Rectal smooth muscle tissue (tissue), 1 donor: ENCODE results near the gene HAND2.
A peak's percentile ranks its signal among the peaks of the same experiment; 100 is the strongest.

Source experiments
- H3K27ac ChIP-seq: one replicate; pipeline ENCODE4 v1.7.0; 2013; ENCODE audit warnings: low read depth, low read length, inconsistent platforms
- H3K27me3 ChIP-seq: one replicate; pipeline ENCODE4 v1.7.0; 2013; ENCODE audit warnings: low read length; ENCODE audit not compliant: control insufficient read depth, insufficient read depth
- H3K36me3 ChIP-seq: one replicate; pipeline ENCODE4 v1.7.0; 2013; ENCODE audit warnings: low read length; ENCODE audit not compliant: control insufficient read depth, insufficient read depth
- H3K4me1 ChIP-seq: one replicate; pipeline ENCODE4 v1.7.0; 2013; ENCODE audit warnings: low read length; ENCODE audit not compliant: control insufficient read depth, insufficient read depth
- H3K4me3 ChIP-seq: one replicate; pipeline ENCODE4 v1.7.0; 2013; ENCODE audit warnings: low read length
- H3K9ac ChIP-seq: one replicate; pipeline ENCODE4 v1.7.0; 2013; ENCODE audit warnings: low read length

Gene HAND2

DNA sequence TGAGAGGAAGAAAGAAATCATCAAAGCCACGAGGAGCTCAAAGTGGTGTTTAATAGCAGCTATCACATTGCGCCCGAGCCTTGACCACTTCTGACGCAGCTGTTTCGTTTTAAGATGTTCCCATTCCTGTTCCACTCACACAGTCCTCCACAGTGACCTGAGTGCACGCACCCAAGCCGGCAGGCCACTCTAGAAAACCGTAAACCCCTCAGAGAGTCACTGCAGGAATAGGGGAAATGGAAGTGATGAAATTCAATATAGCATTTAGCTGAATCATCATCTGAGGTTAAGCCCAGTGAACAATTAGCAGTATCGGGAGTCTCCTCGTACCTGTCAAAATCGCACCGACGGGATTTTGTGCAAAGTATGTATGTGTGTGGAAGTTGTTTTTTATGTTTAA is 17.9 kb upstream of the HAND2 start:
- Histone ChIP-seq H3K9ac (no peak overlapping the region), H3K4me3 (no peak overlapping the region), H3K36me3 (no peaks in the 10 kb centered on the region), H3K27me3 (no peaks in the 10 kb centered on the region), H3K27ac (no peak overlapping the region), H3K4me1 (peaks cover 4% of the 10 kb centered on the region)

DNA sequence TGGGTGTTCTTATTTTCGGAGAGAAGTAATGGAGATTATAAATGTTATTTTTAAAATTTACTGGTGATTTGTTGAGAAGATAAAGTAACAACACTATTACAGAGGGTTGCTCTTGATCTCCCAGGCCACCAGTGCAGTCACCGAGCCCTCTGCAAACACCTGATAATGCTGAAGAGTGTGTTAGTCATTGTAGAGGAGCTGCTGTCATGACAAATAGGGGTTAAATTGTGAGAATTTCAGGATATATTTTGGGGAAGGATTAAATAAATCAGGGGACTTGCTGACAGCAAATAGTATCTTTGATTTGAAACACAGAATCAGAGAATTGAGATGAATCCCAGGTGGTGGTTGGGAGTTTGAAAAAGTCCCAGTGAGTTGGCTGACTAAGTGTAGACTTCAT is 16.7 kb upstream of the HAND2 start:
- Histone ChIP-seq H3K36me3 (no peaks in the 10 kb centered on the region), H3K27me3 (no peaks in the 10 kb centered on the region), H3K27ac (no peak overlapping the region), H3K9ac (no peak overlapping the region), H3K4me1 (peaks cover 4% of the 10 kb centered on the region), H3K4me3 (no peak overlapping the region)

DNA sequence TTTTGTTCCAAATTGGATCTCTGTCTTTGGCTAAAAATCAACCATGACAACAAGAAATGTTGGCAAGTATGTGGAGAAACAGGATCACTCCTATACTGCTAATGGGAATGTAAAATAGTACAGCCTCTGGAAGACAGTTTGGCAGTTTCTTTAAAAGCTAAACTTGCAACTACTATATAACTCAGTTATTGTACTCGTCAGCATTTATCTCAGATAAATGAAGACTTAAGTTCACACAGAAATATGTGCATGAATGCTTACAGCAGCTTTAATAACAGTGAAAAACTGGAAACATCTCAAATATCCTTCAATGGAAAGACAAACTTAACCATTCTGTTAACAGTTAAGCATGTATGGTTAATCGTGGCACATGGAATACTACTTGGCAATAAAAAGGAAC is 15.4 kb upstream of the HAND2 start:
- H3K36me3 ChIP-seq: no peaks in the 10 kb centered on the region
- no peak overlapping the region for H3K27ac ChIP-seq
- peaks cover 8% of the 10 kb centered on the region for H3K4me1 ChIP-seq
- no peak overlapping the region for H3K4me3 ChIP-seq
- no peak overlapping the region for H3K9ac ChIP-seq
- no peaks in the 10 kb centered on the region for H3K27me3 ChIP-seq

DNA sequence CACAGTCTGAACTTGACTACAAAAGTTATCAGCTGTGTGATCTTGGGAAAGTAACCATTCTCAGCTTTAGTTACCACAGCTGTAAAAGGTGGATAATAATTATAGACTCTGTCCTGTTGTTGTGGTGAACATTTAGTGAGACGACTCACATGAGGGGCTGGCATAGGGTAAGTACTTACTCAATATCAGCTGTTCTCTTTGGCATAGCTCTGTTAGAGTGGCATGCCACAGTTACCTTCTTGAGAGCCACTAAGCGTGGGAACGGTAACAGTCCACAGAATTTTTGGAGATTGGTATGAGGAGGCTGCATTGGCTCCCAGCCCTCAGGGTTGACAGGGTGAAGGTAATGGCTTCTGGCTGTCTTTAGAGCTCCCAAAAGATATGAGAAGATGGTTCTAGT is 13.2 kb upstream of the HAND2 start:
- Histone ChIP-seq H3K9ac (no peak overlapping the region), H3K27ac (no peak overlapping the region), H3K4me3 (no peak overlapping the region), H3K27me3 (peaks cover 5% of the 10 kb centered on the region), H3K36me3 (no peaks in the 10 kb centered on the region), H3K4me1 (peaks cover 20% of the 10 kb centered on the region)

DNA sequence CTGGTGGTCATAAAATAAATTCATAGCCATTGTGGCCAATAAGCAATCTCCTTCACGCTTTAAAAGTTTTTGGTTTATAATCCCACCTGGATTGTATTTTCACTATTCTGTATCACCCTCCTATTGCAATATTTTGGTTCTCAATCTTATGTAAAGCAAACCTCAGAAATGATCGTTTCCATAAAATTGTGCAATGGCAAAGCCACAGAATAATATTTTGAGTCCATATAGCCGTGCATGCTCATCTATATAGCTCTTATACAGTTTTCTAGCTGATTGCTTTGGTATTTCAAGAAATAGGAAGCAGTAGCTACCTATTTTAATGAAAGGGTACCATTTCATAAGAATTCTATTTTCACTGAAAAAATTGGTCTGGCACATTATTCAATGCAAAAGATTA is 10.0 kb upstream of the HAND2 start:
- H3K4me1 ChIP-seq: peaks cover 49% of the 10 kb centered on the region
- no peak overlapping the region for H3K4me3 ChIP-seq
- peak overlapping the region; percentile 98 for H3K27ac ChIP-seq
- H3K36me3 ChIP-seq: no peaks in the 10 kb centered on the region
- peaks cover 13% of the 10 kb centered on the region for H3K27me3 ChIP-seq
- H3K9ac ChIP-seq: no peak overlapping the region

DNA sequence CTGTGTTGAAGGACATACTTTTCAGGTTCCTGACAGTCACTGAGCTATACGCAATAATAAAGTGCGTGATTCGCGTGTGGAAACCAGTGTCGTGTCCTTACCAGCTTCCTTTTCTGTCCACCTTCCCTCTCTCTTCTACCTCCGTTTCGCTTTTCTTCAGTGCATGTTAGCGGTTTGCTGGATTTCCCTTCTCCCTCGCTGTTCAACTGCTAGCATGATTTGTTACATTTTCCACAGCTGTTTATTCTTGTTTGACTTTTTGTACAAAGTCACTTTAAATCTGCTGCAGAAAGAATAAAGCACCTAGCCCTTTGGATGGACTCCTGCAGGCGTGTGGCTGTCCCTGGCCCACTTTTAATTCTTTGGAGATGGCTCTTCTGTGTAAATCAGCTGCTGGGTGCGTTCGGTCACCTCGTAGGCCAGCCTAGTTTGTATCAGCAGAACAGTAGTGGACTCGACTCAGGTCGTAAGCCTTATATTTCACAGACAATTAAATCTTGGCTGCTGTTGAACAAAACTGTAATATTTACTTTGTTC is 8.9 kb upstream of the HAND2 start:
- Histone ChIP-seq H3K27me3 (peaks cover 13% of the 10 kb centered on the region), H3K27ac (peak overlapping the region; percentile 98), H3K36me3 (no peaks in the 10 kb centered on the region), H3K9ac (no peak overlapping the region), H3K4me1 (peaks cover 52% of the 10 kb centered on the region), H3K4me3 (peak overlapping the region; percentile 63)

DNA sequence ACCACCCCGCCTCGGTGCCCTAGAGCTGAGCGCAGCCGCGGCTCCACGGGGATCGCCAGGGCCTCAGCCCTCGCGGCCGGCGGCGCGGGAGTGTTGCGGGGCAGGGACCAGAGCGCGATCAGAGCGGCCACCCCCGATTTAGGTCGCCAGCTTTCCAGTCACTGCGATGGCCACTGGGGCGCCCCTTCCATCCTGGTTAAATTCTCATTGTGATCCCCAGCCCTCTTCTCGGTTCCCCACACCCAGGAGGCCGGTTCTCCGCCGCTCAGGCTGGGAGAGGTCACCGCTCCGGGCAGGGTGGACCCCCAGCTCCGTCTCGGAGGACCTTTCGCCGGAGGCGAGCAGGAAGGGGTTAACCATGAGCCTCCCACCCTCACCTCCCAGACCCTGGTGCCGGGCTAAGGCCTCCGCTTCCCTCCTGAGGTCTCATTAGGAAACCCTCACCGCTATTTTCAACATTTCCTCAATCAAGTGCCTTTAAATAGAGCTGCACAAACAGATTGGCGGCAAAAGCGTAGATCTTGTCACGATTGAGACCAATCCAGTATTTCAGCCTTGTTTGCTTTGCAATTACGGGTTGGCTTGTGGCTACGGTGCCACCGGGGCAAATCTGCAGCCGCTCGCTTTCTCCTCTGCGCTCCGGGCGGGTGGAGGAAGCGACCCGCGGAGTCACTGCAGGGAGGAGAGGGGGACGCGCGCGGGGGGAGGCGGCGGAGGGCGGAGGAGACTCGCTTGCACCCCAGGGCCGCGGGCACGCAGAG is 8.3 kb upstream of the HAND2 start:
- H3K4me1 ChIP-seq: peaks cover 49% of the 10 kb centered on the region
- H3K4me3 ChIP-seq: peak overlapping the region; percentile 63
- peaks cover 13% of the 10 kb centered on the region for H3K27me3 ChIP-seq
- H3K9ac ChIP-seq: no peak overlapping the region
- H3K27ac ChIP-seq: peak overlapping the region; percentile 98
- H3K36me3 ChIP-seq: no peaks in the 10 kb centered on the region

DNA sequence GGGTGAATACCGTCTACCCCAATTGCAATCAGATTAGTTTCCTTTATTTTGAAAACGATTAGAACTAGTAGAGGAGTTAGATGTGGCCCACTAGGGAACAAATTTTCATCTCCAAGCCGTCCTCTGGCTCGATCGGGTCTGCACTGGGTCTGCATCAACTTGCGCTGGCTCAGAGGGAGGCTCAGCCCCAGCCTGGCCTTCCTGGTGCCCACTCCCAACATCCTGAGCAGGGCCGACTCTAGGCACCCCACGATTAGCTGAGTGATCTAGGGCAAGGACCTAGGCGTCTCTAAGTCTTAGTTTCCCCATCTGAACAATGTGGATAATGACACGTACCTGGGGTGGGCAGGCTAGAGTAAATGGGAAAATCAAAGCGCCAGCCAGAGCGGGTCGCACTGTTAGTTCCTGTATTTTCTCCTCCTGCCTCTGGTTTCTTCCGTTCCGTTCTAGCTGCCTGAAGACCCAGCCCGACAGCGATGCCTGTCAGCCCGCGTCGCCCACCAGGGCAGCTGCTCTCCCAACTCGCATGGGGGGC is 7.7 kb upstream of the HAND2 start:
- H3K4me1 ChIP-seq: peaks cover 52% of the 10 kb centered on the region
- H3K4me3 ChIP-seq: peak overlapping the region; percentile 63
- H3K27ac ChIP-seq: peak overlapping the region; percentile 98
- peaks cover 13% of the 10 kb centered on the region for H3K27me3 ChIP-seq
- H3K36me3 ChIP-seq: no peaks in the 10 kb centered on the region
- H3K9ac ChIP-seq: no peak overlapping the region

DNA sequence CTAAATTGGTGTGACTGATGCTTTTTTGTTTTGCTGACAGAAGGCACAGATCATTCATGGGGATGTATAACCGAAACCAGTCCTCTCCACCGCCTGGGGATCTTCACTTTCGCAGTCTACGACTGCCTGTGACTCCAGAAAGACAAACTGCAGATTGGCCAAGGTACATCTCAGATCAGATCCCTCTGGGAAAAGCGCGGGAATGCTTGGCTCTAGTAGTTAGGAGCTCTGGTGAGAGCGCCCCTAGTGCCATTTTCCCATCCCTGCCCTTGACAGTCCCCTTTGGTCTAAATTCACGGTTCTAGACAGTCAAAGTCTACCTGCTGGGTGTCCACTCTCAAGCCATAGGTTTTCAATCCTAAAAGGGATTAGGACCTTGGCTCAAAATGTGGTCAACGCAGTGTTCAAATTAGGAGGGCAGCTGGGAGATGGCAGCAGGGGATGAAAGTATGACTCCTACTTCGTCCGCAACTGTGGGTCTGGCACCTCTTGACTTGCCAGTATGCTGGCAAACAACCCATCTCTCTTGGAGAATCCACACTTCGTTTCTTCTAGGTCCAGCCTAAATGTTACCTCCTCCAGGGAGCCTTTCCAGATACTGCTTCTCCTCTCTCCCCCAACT is 6.9 kb upstream of the HAND2 start:
- peak overlapping the region; percentile 98 for H3K27ac ChIP-seq
- H3K4me1 ChIP-seq: peaks cover 54% of the 10 kb centered on the region
- no peaks in the 10 kb centered on the region for H3K36me3 ChIP-seq
- H3K9ac ChIP-seq: no peak overlapping the region
- H3K27me3 ChIP-seq: peaks cover 13% of the 10 kb centered on the region
- no peak overlapping the region for H3K4me3 ChIP-seq

DNA sequence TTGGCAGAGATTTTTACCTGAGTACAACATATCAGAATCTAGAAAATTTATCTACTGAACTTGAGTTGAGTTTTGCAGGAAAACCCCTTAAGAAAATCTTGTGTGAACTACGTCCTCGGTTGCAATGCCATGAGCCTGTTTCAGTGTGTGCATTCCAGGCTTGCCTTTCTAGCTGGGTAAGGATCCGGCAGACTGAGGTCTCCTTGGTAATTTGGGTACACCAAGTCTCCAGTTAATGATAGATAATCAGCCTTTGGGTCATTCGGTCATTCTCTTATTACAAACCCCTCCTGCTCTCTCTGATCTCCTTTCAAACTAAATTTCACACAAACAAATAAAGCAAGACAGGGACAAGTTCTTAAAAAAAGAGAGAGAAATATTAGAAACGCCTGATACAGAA is 5.9 kb upstream of the HAND2 start:
- Histone ChIP-seq H3K27me3 (peaks cover 13% of the 10 kb centered on the region), H3K36me3 (no peaks in the 10 kb centered on the region), H3K4me1 (peaks cover 53% of the 10 kb centered on the region), H3K9ac (no peak overlapping the region), H3K27ac (peak overlapping the region; percentile 98), H3K4me3 (peak overlapping the region; percentile 9)

DNA sequence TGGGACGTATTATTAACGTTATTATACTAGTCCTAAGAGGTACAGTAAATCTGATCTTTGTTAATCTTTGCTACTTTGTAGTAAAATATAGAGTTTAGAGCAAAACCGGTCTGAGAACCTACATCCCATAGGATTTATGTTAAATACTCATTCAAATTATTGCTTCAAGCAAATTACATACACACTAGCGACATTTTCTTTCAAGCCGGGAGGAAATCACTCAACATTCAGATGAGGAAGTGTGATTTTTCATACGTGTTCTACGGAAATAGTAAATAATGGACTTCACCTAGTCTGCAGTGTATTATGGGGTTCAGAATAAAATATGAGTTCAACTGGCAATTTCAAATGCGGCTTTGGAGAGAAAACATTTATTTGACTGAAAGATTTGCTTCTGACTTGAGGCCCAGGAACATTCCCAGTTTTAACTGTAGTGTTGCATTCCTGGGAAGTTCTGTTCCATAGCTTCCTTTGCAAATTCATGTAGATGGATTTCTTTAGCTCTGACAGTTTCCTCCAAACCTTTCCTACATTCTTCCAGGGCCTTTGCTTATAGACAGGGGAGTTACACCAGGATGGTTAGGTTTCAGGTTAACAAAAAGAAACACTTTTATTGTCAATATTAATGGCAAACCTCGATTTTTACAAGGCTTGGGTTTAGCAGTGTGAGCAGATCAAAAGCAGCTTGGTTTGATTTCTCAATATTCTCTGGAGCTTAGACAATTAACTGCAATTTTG is 5.3 kb upstream of the HAND2 start:
- Histone ChIP-seq H3K27me3 (peaks cover 13% of the 10 kb centered on the region), H3K4me1 (peaks cover 49% of the 10 kb centered on the region), H3K27ac (peak overlapping the region; percentile 98), H3K36me3 (no peaks in the 10 kb centered on the region), H3K4me3 (peak overlapping the region; percentile 6), H3K9ac (no peak overlapping the region)

DNA sequence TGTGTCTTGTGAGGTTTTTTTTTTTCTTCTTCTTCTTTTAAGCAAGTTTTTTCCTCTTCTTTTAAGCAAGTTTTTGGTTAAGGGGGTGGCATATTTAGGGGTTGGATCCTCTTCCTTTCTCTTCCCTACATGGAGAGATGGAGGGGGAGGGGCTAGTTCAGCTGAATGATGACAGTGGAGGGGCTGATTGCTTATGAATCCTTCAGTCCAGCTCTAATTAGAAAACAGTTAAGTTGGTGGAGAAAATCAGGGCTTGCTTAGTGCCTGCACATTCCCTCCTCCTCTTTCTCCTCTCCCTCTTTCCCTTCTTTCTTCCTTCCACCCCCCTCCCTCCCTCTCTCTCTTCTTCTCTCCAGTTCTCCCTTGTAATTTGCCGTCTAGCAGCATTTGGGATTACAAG is 4.4 kb upstream of the HAND2 start:
- Histone ChIP-seq H3K27me3 (peaks cover 13% of the 10 kb centered on the region), H3K4me1 (peaks cover 40% of the 10 kb centered on the region), H3K27ac (peak overlapping the region; percentile 98), H3K4me3 (peak overlapping the region; percentile 25), H3K9ac (no peak overlapping the region), H3K36me3 (no peaks in the 10 kb centered on the region)
